ENCODE measurements around the gene ALKBH5. TPM values are rescaled to one million over a fixed set of nuclear protein-coding genes. Genes with fewer than 3 reads are reported as not detected.

The ALKBH5 gene
- total RNA-seq, 2 experiments from 2014 or later, result 99.3 to 125 TPM

DNA sequence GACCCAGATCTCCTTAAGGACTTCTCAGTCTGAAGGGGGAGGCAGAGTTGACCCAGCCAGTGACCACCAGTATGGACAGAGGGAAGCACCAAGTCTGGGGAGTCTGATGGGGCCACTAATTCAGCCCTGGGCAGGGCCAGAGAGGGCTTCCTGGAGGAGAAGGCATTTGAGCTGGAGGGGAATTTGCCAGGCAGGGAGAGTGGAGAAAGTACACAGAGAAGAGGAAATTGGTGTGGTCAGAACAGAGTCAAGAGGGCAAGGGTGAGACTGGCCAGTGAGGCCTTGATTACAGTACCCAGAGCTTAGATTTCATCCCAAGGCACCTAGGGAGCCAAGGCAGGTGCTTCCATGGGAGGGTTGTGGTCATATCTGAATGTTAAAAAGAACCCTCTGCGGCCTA lies 38.8 kb upstream of the ALKBH5 start:
- TF ChIP-seq, protein P1, sequence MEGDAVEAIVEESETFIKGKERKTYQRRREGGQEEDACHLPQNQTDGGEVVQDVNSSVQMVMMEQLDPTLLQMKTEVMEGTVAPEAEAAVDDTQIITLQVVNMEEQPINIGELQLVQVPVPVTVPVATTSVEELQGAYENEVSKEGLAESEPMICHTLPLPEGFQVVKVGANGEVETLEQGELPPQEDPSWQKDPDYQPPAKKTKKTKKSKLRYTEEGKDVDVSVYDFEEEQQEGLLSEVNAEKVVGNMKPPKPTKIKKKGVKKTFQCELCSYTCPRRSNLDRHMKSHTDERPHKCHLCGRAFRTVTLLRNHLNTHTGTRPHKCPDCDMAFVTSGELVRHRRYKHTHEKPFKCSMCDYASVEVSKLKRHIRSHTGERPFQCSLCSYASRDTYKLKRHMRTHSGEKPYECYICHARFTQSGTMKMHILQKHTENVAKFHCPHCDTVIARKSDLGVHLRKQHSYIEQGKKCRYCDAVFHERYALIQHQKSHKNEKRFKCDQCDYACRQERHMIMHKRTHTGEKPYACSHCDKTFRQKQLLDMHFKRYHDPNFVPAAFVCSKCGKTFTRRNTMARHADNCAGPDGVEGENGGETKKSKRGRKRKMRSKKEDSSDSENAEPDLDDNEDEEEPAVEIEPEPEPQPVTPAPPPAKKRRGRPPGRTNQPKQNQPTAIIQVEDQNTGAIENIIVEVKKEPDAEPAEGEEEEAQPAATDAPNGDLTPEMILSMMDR (conservative IDR thresholded peaks at IDR 0.05; ENCODE audit: low read length), result no peak
- TF ChIP-seq EZH2phosphoT487 (IDR thresholded peaks at IDR 0.05; ENCODE audit: borderline replicate concordance, low read depth, low read length), result no peak
- no TSS peak for BruUV-seq (replicated peaks)
- no peaks in the 10 kb centered on the region for H3K79me2 ChIP-seq (ENCODE audit: insufficient read depth, low read depth, low read length)
- intact Hi-C loops (cut with micrococcal nuclease; ENCODE audit: unreplicated experiment), result no loop called here
- no peaks in the 10 kb centered on the region for H3K4me1 ChIP-seq (ENCODE audit: insufficient read depth, low read length, poor library complexity, severe bottlenecking)
- H3K9me2 ChIP-seq (ENCODE audit: insufficient read depth, low read length), result no peaks in the 10 kb centered on the region
- no peaks in the 10 kb centered on the region for H3K9me3 ChIP-seq (ENCODE audit: low read length)
- H3K36me3 ChIP-seq (ENCODE audit: insufficient read depth, low read length), result no peaks in the 10 kb centered on the region
- no peak overlapping the region for H2AFZ ChIP-seq (ENCODE audit: low read length)
- no peak overlapping the region for H3K4me2 ChIP-seq (ENCODE audit: low read length)
- H3K27ac ChIP-seq (ENCODE audit: low read depth, low read length, poor library complexity, severe bottlenecking), result no peak overlapping the region
- H3K4me3 ChIP-seq (ENCODE audit: low read depth, low read length, poor library complexity, severe bottlenecking), result no peak overlapping the region
- CTCF ChIA-PET (ENCODE audit: unreplicated experiment), result no interaction called here
- H4K20me1 ChIP-seq (ENCODE audit: insufficient read depth, low read length), result no peaks in the 10 kb centered on the region
- no peak for DNase-seq (ENCODE audit: low spot score)
- POLR2A ChIA-PET, result no interaction called here

DNA sequence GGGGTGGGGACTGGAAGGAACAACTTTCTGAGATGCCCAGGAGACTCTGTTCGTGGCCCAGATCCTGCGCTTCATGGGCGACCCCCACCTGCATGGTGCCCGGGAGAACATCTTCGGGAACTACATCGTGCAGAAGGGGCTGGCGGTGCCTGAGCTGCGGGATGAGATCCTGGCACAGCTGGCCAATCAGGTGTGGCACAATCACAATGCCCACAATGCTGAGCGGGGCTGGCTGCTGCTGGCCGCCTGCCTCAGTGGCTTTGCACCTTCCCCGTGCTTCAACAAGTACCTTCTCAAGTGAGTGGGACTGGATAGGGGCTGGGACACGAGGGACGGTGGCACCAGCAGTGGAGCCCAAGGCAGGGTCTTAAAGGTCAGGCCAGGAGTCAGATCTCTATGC lies 37.8 kb upstream of the ALKBH5 start:
- Histone ChIP-seq H3K9me3 (ENCODE audit: low read length) (no peaks in the 10 kb centered on the region), H3K4me3 (ENCODE audit: low read depth, low read length, poor library complexity, severe bottlenecking) (no peak overlapping the region), H4K20me1 (ENCODE audit: insufficient read depth, low read length) (no peaks in the 10 kb centered on the region), H3K36me3 (ENCODE audit: insufficient read depth, low read length) (no peaks in the 10 kb centered on the region), H3K4me1 (ENCODE audit: insufficient read depth, low read length, poor library complexity, severe bottlenecking) (no peaks in the 10 kb centered on the region), H3K4me2 (ENCODE audit: low read length) (no peak overlapping the region), H3K9me2 (ENCODE audit: insufficient read depth, low read length) (no peaks in the 10 kb centered on the region), H2AFZ (ENCODE audit: low read length) (no peak overlapping the region), H3K27ac (ENCODE audit: low read depth, low read length, poor library complexity, severe bottlenecking) (no peak overlapping the region), H3K79me2 (ENCODE audit: insufficient read depth, low read depth, low read length) (no peaks in the 10 kb centered on the region)
- no TSS peak for BruUV-seq (replicated peaks)
- ChIA-PET POLR2A (no interaction called here), CTCF (ENCODE audit: unreplicated experiment) (no interaction called here)
- DNase-seq (ENCODE audit: low spot score), result no peak
- no peak for TF ChIP-seq EZH2phosphoT487 (IDR thresholded peaks at IDR 0.05; ENCODE audit: borderline replicate concordance, low read depth, low read length)
- TF ChIP-seq, protein P1 (conservative IDR thresholded peaks at IDR 0.05; ENCODE audit: low read length), result no peak
- intact Hi-C loops (cut with micrococcal nuclease; ENCODE audit: unreplicated experiment), result no loop called here

DNA sequence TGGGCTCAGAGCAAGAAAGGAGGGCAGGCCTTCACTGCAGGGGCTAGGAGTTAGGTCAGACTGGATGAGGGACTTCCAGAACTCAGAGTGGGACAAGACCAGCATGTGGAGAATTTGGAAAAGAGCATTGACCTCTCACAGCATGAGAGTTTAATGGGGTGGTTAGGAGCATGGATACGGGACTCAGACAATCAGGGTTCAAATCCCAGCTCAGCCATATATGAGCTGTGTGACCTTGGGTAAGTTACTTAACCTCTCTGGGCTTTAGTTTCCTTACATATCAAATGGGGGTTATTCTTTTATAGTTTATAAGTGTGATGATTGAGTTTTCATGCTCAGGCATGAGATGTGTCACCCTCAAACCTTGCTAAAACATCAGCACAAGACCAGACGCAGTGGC lies 37.4 kb upstream of the ALKBH5 start:
- no peaks in the 10 kb centered on the region for H3K9me2 ChIP-seq (ENCODE audit: insufficient read depth, low read length)
- no peaks in the 10 kb centered on the region for H4K20me1 ChIP-seq (ENCODE audit: insufficient read depth, low read length)
- no peaks in the 10 kb centered on the region for H3K9me3 ChIP-seq (ENCODE audit: low read length)
- no peak overlapping the region for H3K4me2 ChIP-seq (ENCODE audit: low read length)
- ChIA-PET CTCF (ENCODE audit: unreplicated experiment) (no interaction called here), POLR2A (no interaction called here)
- no peak overlapping the region for H2AFZ ChIP-seq (ENCODE audit: low read length)
- no peaks in the 10 kb centered on the region for H3K36me3 ChIP-seq (ENCODE audit: insufficient read depth, low read length)
- no peak for DNase-seq (ENCODE audit: low spot score)
- H3K4me1 ChIP-seq (ENCODE audit: insufficient read depth, low read length, poor library complexity, severe bottlenecking), result no peaks in the 10 kb centered on the region
- no peak overlapping the region for H3K27ac ChIP-seq (ENCODE audit: low read depth, low read length, poor library complexity, severe bottlenecking)
- no peaks in the 10 kb centered on the region for H3K79me2 ChIP-seq (ENCODE audit: insufficient read depth, low read depth, low read length)
- H3K4me3 ChIP-seq (ENCODE audit: low read depth, low read length, poor library complexity, severe bottlenecking), result no peak overlapping the region
- intact Hi-C loops (cut with micrococcal nuclease; ENCODE audit: unreplicated experiment), result no loop called here
- TF ChIP-seq EZH2phosphoT487 (IDR thresholded peaks at IDR 0.05; ENCODE audit: borderline replicate concordance, low read depth, low read length), result no peak
- TF ChIP-seq, protein P1 (conservative IDR thresholded peaks at IDR 0.05; ENCODE audit: low read length), result no peak
- BruUV-seq (replicated peaks), result no TSS peak

Data from OCI-LY7 (cell line).